Measurements from ENCODE around the gene HEG1.

HEG1 gene

GRCh38 chr3:124963755-124964154 is 92.0 kb downstream of the HEG1 start:
- Histone ChIP-seq H3K79me1 (ENCODE audit: low read depth, low read length) (no peaks in the 10 kb centered on the region), H3K4me2 (ENCODE audit: insufficient read depth, low read length, poor library complexity, severe bottlenecking) (no peak overlapping the region), H3K23ac (ENCODE audit: low read depth, low read length, poor library complexity) (no peak overlapping the region), H3K4ac (ENCODE audit: low read length) (no peak overlapping the region), H4K91ac (ENCODE audit: low read depth, low read length, poor library complexity) (no peak overlapping the region), H2AFZ (ENCODE audit: low read length) (no peak overlapping the region), H3K4me1 (ENCODE audit: control insufficient read depth in 2 of 2, insufficient read depth in 1 of 2, low read depth in 1 of 2, low read length in 2 of 2) (no peaks in the 10 kb centered on the region), H3K14ac (ENCODE audit: low read length) (no peak overlapping the region), H3K18ac (ENCODE audit: low read length) (no peak overlapping the region), H3K9me3 (replicated peaks in 1 of 2; ENCODE audit: control insufficient read depth in 2 of 2, insufficient read depth in 1 of 2, low read depth in 1 of 2, low read length in 2 of 2) (no peaks in the 10 kb centered on the region), H2AK5ac (ENCODE audit: low read depth, low read length) (no peak overlapping the region), H2BK12ac (ENCODE audit: low read length) (no peak overlapping the region), H2BK5ac (ENCODE audit: low read length) (no peak overlapping the region), H3K36me3 (replicated peaks in 1 of 2; ENCODE audit: control insufficient read depth in 2 of 2, insufficient read depth in 2 of 2, low read length in 2 of 2) (peaks cover 0 to 11% of the 10 kb centered on the region in 2 donors), H3K4me3 (ENCODE audit: low read length in 2 of 2) (no peak overlapping the region), H4K8ac (ENCODE audit: low read depth, low read length) (no peak overlapping the region), H3K9ac (ENCODE audit: low read depth, low read length, poor library complexity) (no peak overlapping the region), H2BK15ac (ENCODE audit: low read length) (no peak overlapping the region), H3K27ac (replicated peaks; ENCODE audit: low read length) (no peak overlapping the region), H3K27me3 (ENCODE audit: control insufficient read depth in 3 of 3, insufficient read depth in 3 of 3, low read depth in 1 of 3, low read length in 3 of 3) (no peaks in the 10 kb centered on the region), H2BK120ac (ENCODE audit: low read depth, low read length) (no peak overlapping the region)
- WGBS, 2 donors (ENCODE audit: extremely low coverage in 2 of 2, insufficient read length in 2 of 2, insufficient replicate concordance in 1 of 2): no CpG with 5 or more reads among the region's 3 CpGs
- DNase-seq (ENCODE audit: low spot score): no peak

DNA sequence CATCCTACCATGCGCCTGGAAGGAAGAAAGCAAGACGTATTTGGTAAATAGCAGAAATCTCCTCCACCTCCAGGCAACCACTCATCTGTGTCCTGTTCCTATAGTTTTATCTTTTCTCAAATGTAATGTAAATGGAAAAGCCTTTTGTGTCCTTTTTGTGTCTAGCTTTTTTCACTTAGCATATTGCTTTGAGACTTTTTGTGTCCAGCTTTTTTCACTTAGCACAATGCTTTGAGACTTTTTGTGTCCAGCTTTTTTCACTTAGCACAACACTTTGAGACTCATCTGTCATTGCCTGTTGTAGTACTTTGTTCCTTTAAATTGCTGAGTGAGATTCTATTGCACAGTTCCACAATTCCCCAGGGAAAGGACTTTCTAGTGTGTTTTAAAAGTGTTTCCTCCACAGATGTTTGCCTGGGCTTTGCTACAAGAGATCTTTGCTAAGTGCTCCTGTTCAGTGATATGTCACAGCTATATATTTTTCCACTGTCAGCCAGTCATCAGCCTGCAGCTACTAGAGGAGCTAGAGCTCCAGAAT is 93.3 kb downstream of the HEG1 start:
- WGBS, 2 donors (ENCODE audit: extremely low coverage in 2 of 2, insufficient read length in 2 of 2, insufficient replicate concordance in 1 of 2): no CpG with 5 or more reads among the region's 2 CpGs
- H3K27ac ChIP-seq (replicated peaks; ENCODE audit: low read length): no peak overlapping the region

DNA sequence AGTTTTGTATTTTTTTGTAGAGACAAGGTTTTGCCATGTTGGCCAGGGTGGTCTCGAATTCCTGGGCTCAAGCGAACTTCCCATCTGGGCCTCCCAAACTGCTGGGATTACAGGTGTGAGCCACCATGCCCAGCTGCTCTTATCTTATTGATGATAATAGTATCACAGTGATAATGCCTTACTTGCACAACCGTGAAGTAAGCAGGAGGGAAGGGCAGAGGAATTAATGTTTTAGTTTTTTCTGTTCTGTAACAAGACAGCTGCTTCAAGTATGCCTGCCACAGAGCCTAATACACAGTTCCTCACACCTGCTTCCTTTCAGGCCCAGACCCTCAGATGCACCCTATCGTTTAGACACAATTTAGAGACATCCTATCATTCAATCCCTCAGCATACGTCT is 95.1 kb downstream of the HEG1 start:
- no peak overlapping the region for H3K4me3 ChIP-seq (ENCODE audit: low read length in 2 of 2)
- H2BK5ac ChIP-seq (ENCODE audit: low read length): no peak overlapping the region
- H2AFZ ChIP-seq (ENCODE audit: low read length): no peak overlapping the region
- H3K27me3 ChIP-seq (ENCODE audit: control insufficient read depth in 3 of 3, insufficient read depth in 3 of 3, low read depth in 1 of 3, low read length in 3 of 3): no peaks in the 10 kb centered on the region
- H4K8ac ChIP-seq (ENCODE audit: low read depth, low read length): no peak overlapping the region
- H3K14ac ChIP-seq (ENCODE audit: low read length): no peak overlapping the region
- no peak overlapping the region for H3K4me2 ChIP-seq (ENCODE audit: insufficient read depth, low read length, poor library complexity, severe bottlenecking)
- no peak overlapping the region for H3K9ac ChIP-seq (ENCODE audit: low read depth, low read length, poor library complexity)
- no peak overlapping the region for H2BK15ac ChIP-seq (ENCODE audit: low read length)
- no peaks in the 10 kb centered on the region for H3K36me3 ChIP-seq (replicated peaks in 1 of 2; ENCODE audit: control insufficient read depth in 2 of 2, insufficient read depth in 2 of 2, low read length in 2 of 2)
- no peak overlapping the region for H3K23ac ChIP-seq (ENCODE audit: low read depth, low read length, poor library complexity)
- H3K79me1 ChIP-seq (ENCODE audit: low read depth, low read length): no peaks in the 10 kb centered on the region
- no peak for DNase-seq (ENCODE audit: low spot score)
- no peak overlapping the region for H2AK5ac ChIP-seq (ENCODE audit: low read depth, low read length)
- H4K91ac ChIP-seq (ENCODE audit: low read depth, low read length, poor library complexity): no peak overlapping the region
- H3K9me3 ChIP-seq (replicated peaks in 1 of 2; ENCODE audit: control insufficient read depth in 2 of 2, insufficient read depth in 1 of 2, low read depth in 1 of 2, low read length in 2 of 2): no peaks in the 10 kb centered on the region
- no peak overlapping the region for H3K4ac ChIP-seq (ENCODE audit: low read length)
- WGBS, 2 donors (ENCODE audit: extremely low coverage in 2 of 2, insufficient read length in 2 of 2, insufficient replicate concordance in 1 of 2): no CpG with 5 or more reads among the region's 5 CpGs
- no peaks in the 10 kb centered on the region for H3K4me1 ChIP-seq (ENCODE audit: control insufficient read depth in 2 of 2, insufficient read depth in 1 of 2, low read depth in 1 of 2, low read length in 2 of 2)
- H3K18ac ChIP-seq (ENCODE audit: low read length): no peak overlapping the region
- no peak overlapping the region for H2BK120ac ChIP-seq (ENCODE audit: low read depth, low read length)
- no peak overlapping the region for H3K27ac ChIP-seq (replicated peaks; ENCODE audit: low read length)
- no peak overlapping the region for H2BK12ac ChIP-seq (ENCODE audit: low read length)

More for the DNA sequence above, 93.3 kb downstream of the HEG1 start:
- no peak overlapping the region for H2AFZ ChIP-seq (ENCODE audit: low read length)
- no peak overlapping the region for H3K9ac ChIP-seq (ENCODE audit: low read depth, low read length, poor library complexity)
- no peak overlapping the region for H4K8ac ChIP-seq (ENCODE audit: low read depth, low read length)
- H3K79me1 ChIP-seq (ENCODE audit: low read depth, low read length): no peaks in the 10 kb centered on the region
- H2BK15ac ChIP-seq (ENCODE audit: low read length): no peak overlapping the region
- H3K36me3 ChIP-seq (replicated peaks in 1 of 2; ENCODE audit: control insufficient read depth in 2 of 2, insufficient read depth in 2 of 2, low read length in 2 of 2): no peaks in the 10 kb centered on the region
- H3K18ac ChIP-seq (ENCODE audit: low read length): no peak overlapping the region
- H3K9me3 ChIP-seq (replicated peaks in 1 of 2; ENCODE audit: control insufficient read depth in 2 of 2, insufficient read depth in 1 of 2, low read depth in 1 of 2, low read length in 2 of 2): no peaks in the 10 kb centered on the region
- no peak overlapping the region for H4K91ac ChIP-seq (ENCODE audit: low read depth, low read length, poor library complexity)
- H3K23ac ChIP-seq (ENCODE audit: low read depth, low read length, poor library complexity): no peak overlapping the region
- no peak overlapping the region for H2BK5ac ChIP-seq (ENCODE audit: low read length)
- H3K4me3 ChIP-seq (ENCODE audit: low read length in 2 of 2): no peak overlapping the region
- no peak for DNase-seq (ENCODE audit: low spot score)
- no peak overlapping the region for H2AK5ac ChIP-seq (ENCODE audit: low read depth, low read length)
- H3K27me3 ChIP-seq (ENCODE audit: control insufficient read depth in 3 of 3, insufficient read depth in 3 of 3, low read depth in 1 of 3, low read length in 3 of 3): no peaks in the 10 kb centered on the region
- H3K4me2 ChIP-seq (ENCODE audit: insufficient read depth, low read length, poor library complexity, severe bottlenecking): no peak overlapping the region
- H2BK120ac ChIP-seq (ENCODE audit: low read depth, low read length): no peak overlapping the region
- H3K14ac ChIP-seq (ENCODE audit: low read length): no peak overlapping the region
- H2BK12ac ChIP-seq (ENCODE audit: low read length): no peak overlapping the region
- H3K4me1 ChIP-seq (ENCODE audit: control insufficient read depth in 2 of 2, insufficient read depth in 1 of 2, low read depth in 1 of 2, low read length in 2 of 2): no peaks in the 10 kb centered on the region
- H3K4ac ChIP-seq (ENCODE audit: low read length): no peak overlapping the region

GRCh38 chr3:124960105-124960504 is 95.7 kb downstream of the HEG1 start:
- H2BK120ac ChIP-seq (ENCODE audit: low read depth, low read length): no peak overlapping the region
- no peak overlapping the region for H3K18ac ChIP-seq (ENCODE audit: low read length)
- no peak overlapping the region for H3K4ac ChIP-seq (ENCODE audit: low read length)
- H3K79me1 ChIP-seq (ENCODE audit: low read depth, low read length): no peaks in the 10 kb centered on the region
- no peak overlapping the region for H3K4me2 ChIP-seq (ENCODE audit: insufficient read depth, low read length, poor library complexity, severe bottlenecking)
- no peaks in the 10 kb centered on the region for H3K4me1 ChIP-seq (ENCODE audit: control insufficient read depth in 2 of 2, insufficient read depth in 1 of 2, low read depth in 1 of 2, low read length in 2 of 2)
- H2AK5ac ChIP-seq (ENCODE audit: low read depth, low read length): no peak overlapping the region
- H3K27me3 ChIP-seq (ENCODE audit: control insufficient read depth in 3 of 3, insufficient read depth in 3 of 3, low read depth in 1 of 3, low read length in 3 of 3): no peaks in the 10 kb centered on the region
- H3K4me3 ChIP-seq (ENCODE audit: low read length in 2 of 2): no peak overlapping the region
- H3K27ac ChIP-seq (replicated peaks; ENCODE audit: low read length): no peak overlapping the region
- H2AFZ ChIP-seq (ENCODE audit: low read length): no peak overlapping the region
- H2BK15ac ChIP-seq (ENCODE audit: low read length): no peak overlapping the region
- no peak overlapping the region for H4K91ac ChIP-seq (ENCODE audit: low read depth, low read length, poor library complexity)
- H3K9ac ChIP-seq (ENCODE audit: low read depth, low read length, poor library complexity): no peak overlapping the region
- H2BK5ac ChIP-seq (ENCODE audit: low read length): no peak overlapping the region
- DNase-seq (ENCODE audit: low spot score): no peak
- no CpG with 5 or more reads among the region's 3 CpGs for WGBS, 2 donors (ENCODE audit: extremely low coverage in 2 of 2, insufficient read length in 2 of 2, insufficient replicate concordance in 1 of 2)
- no peak overlapping the region for H2BK12ac ChIP-seq (ENCODE audit: low read length)
- no peak overlapping the region for H3K23ac ChIP-seq (ENCODE audit: low read depth, low read length, poor library complexity)
- no peak overlapping the region for H4K8ac ChIP-seq (ENCODE audit: low read depth, low read length)
- H3K36me3 ChIP-seq (replicated peaks in 1 of 2; ENCODE audit: control insufficient read depth in 2 of 2, insufficient read depth in 2 of 2, low read length in 2 of 2): no peaks in the 10 kb centered on the region
- H3K9me3 ChIP-seq (replicated peaks in 1 of 2; ENCODE audit: control insufficient read depth in 2 of 2, insufficient read depth in 1 of 2, low read depth in 1 of 2, low read length in 2 of 2): no peaks in the 10 kb centered on the region
- H3K14ac ChIP-seq (ENCODE audit: low read length): no peak overlapping the region
